Gastroesophageal sphincter (tissue), 4 donors: ENCODE measurements around the gene FAN1. TPM values are rescaled to one million over a fixed set of nuclear protein-coding genes. Genes with fewer than 3 reads are reported as not detected.

Experiments
- ATAC-seq: fragments of 150-250 bp; one replicate; pipeline ENCODE4 v1.9.1; 2016; ENCODE audit warnings: mild to moderate bottlenecking, moderate library complexity
- H3K27ac ChIP-seq, 4 donors: fragments of 200-600 bp; sonication (generic) in 3 of 4; 1 replicate in 3 of 4; 2 replicates in 1 of 4; pipeline ENCODE4 v1.5.1; 2016 to 2019
- H3K27me3 ChIP-seq: fragments of 200-600 bp; sonication (generic); one replicate; pipeline ENCODE4 v1.5.1; 2019
- H3K36me3 ChIP-seq, 2 donors: fragments of 200-600 bp; sonication (generic); one replicate each; pipeline ENCODE4 v1.5.1; 2019; ENCODE audit warnings: control low read depth in 1 of 2
- H3K4me1 ChIP-seq, 3 donors: fragments of 200-600 bp; sonication (generic); 1 replicate in 2 of 3; 2 replicates in 1 of 3; pipeline ENCODE4 v1.5.1; 2016 to 2019; ENCODE audit warnings: control low read depth in 2 of 3
- H3K4me3 ChIP-seq, 2 donors: fragments of 200-600 bp; sonication (generic); one replicate each; pipeline ENCODE4 v1.5.1; 2019; ENCODE audit warnings: mild to moderate bottlenecking in 1 of 2, moderate library complexity in 1 of 2
- H3K9me3 ChIP-seq, 3 donors: fragments of 200-600 bp; sonication (generic); one replicate each; pipeline ENCODE4 v1.5.1; 2017 to 2019; ENCODE audit warnings: control low read depth in 2 of 3
- EP300 ChIP-seq: sonication (generic); formaldehyde crosslinking; IDR thresholded peaks from one replicate; pipeline ENCODE4 v1.6.1; 2017; ENCODE audit warnings: antibody characterized with exemption, mild to moderate bottlenecking
- POLR2A ChIP-seq, 2 donors: fragments of 450-650 bp; IDR thresholded peaks; one replicate each; pipeline ENCODE4 v1.6.1; 2017; ENCODE audit warnings: antibody characterized with exemption in 2 of 2, mild to moderate bottlenecking in 2 of 2, moderate library complexity in 1 of 2
- POLR2AphosphoS5 ChIP-seq: sonication (generic); formaldehyde crosslinking; IDR thresholded peaks from one replicate; pipeline ENCODE4 v1.6.1; 2017; ENCODE audit warnings: antibody characterized with exemption
- WGBS, 2 donors: methylation state at CpG; one replicate each; pipeline ENCODE4 v1.1.5; 2018; ENCODE audit warnings: low coverage in 1 of 2; 5-methylcytosine and 5-hydroxymethylcytosine counted together
- total RNA-seq, 4 donors: library from RNA; depleted of rRNA; stranded (reverse); fragments of >200 nt; gene quantifications; one replicate each; pipeline ENCODE4 v1.1.0, GENCODE V29; 2016
- TF ChIP-seq, protein P1 (sequence below), 4 experiments: fragments of 200-600 bp in 2 of 4; fragments of 450-650 bp in 2 of 4; sonication (generic) in 1 of 4; IDR thresholded peaks; one replicate each; pipeline ENCODE4 v1.5.1; 2017 to 2019; ENCODE audit warnings: antibody characterized with exemption in 4 of 4, mild to moderate bottlenecking in 2 of 4, moderate library complexity in 2 of 4

Gene FAN1
- total RNA-seq, 4 donors from 2014 or later: 16.8 to 23.0 (median 22.1) TPM

DNA sequence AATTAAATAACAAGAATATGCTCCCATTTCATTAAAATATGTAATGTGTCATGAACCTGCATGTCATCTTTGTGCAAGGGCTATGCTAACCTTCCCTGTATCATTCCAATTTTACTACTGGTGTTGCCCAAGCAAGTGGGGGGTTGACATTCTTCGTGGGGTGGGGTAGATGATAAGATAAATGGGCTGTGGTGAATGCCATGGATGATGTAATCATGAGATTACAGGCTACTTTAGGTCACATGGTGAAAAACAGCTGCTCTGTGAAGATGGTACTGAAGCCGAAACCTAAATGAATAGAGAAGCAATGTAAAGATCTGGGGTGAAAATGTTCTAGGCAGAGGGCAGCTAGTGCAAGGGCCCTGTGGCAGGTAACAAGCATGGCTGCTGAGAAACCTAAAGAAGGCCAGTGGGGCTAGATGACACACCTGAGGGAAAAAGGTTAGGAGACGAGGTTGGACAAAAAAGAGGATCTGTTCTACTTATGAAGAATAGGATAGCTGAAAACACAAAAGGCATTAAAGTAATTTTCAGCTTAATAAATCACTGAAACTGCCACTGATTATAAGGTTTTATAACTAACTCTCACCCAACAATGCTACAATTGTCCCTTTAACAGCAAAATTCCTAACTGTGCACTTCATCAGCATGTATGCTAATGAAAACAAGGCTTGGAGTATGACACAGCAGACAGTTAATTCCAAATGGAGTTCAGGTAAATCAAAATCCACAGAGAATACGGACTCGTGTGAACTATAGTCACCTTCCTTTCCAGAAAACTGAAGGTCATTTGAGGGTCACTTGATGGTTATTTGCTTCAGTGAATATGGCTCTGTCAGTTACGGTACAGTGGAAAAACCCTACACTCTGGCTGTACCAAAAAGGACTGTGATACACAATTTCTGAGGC lies 52.8 kb downstream of the FAN1 start:
- 83 to 92% methylated on average over 6 of the region's 6 CpGs for WGBS, 2 donors
- H3K4me1 ChIP-seq: peaks cover 0 to 8% (median 0%) of the 10 kb centered on the region in 3 donors
- ATAC-seq: no peak
- H3K27me3 ChIP-seq: no peaks in the 10 kb centered on the region
- peaks cover 3 to 94% of the 10 kb centered on the region in 2 donors for H3K36me3 ChIP-seq
- TF ChIP-seq, protein P1, sequence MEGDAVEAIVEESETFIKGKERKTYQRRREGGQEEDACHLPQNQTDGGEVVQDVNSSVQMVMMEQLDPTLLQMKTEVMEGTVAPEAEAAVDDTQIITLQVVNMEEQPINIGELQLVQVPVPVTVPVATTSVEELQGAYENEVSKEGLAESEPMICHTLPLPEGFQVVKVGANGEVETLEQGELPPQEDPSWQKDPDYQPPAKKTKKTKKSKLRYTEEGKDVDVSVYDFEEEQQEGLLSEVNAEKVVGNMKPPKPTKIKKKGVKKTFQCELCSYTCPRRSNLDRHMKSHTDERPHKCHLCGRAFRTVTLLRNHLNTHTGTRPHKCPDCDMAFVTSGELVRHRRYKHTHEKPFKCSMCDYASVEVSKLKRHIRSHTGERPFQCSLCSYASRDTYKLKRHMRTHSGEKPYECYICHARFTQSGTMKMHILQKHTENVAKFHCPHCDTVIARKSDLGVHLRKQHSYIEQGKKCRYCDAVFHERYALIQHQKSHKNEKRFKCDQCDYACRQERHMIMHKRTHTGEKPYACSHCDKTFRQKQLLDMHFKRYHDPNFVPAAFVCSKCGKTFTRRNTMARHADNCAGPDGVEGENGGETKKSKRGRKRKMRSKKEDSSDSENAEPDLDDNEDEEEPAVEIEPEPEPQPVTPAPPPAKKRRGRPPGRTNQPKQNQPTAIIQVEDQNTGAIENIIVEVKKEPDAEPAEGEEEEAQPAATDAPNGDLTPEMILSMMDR (IDR thresholded peaks at IDR 0.05): no peak
- no peak for TF ChIP-seq POLR2AphosphoS5
- no peak for TF ChIP-seq EP300
- TF ChIP-seq POLR2A (IDR thresholded peaks at IDR 0.05): no peak
- H3K9me3 ChIP-seq: no peaks in the 10 kb centered on the region
- H3K4me3 ChIP-seq: no peak overlapping the region
- H3K27ac ChIP-seq: no peak overlapping the region

DNA sequence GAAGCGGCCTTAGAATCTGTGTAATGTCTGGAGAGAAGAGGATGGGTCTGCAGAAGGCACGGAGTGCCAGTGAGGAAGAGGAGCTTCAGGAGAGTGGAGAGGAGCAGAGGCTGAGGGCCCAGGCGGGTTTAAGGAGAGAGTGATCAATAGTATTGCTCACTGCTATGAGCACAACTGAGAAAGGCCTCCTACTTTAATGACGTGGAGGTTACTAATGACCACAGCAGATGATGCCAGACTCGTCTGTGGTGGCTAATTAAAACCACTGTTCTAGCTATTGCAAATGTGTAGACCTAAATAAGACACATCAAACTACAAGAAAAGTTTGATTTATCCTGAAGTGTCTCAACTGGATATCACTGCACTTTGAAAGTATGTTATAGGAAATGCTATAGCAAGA lies 54.5 kb downstream of the FAN1 start:
- H3K4me3 ChIP-seq: no peak overlapping the region
- H3K36me3 ChIP-seq: peaks cover 3 to 90% of the 10 kb centered on the region in 2 donors
- WGBS, 2 donors: 87 to 94% methylated on average over 4 to 5 of the region's 5 CpGs
- H3K27ac ChIP-seq: no peak overlapping the region
- TF ChIP-seq, protein P1 (IDR thresholded peaks at IDR 0.05): no peak
- TF ChIP-seq POLR2A (IDR thresholded peaks at IDR 0.05) (no peak), POLR2AphosphoS5 (no peak), EP300 (no peak)
- H3K27me3 ChIP-seq: no peaks in the 10 kb centered on the region
- ATAC-seq: no peak
- H3K4me1 ChIP-seq: peaks cover 0 to 8% (median 0%) of the 10 kb centered on the region in 3 donors
- H3K9me3 ChIP-seq: no peaks in the 10 kb centered on the region

DNA sequence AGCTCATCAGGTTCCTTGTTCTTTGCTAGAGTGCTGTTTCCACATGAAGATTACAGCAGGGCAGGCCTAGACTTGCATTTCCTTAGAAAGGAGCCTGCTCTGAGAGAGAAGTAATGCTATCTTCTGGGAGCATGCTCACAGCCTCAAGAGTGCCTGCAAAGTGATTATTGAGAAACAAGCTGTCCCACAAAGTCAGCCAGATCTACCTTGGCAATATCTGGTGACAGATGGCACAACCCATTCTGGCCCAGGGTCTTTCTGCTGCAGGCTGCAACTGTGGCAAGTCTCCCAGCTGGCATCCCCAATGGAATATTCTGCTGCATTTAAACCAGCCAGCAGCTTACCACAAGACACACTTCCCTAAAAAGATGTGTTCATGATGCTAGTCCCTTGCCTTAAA lies 58.4 kb downstream of the FAN1 start:
- no peaks in the 10 kb centered on the region for H3K4me1 ChIP-seq
- TF ChIP-seq, protein P1 (IDR thresholded peaks at IDR 0.05): no peak
- TF ChIP-seq POLR2A (IDR thresholded peaks at IDR 0.05) (no peak), POLR2AphosphoS5 (no peak), EP300 (no peak)
- H3K27ac ChIP-seq: no peak overlapping the region
- H3K4me3 ChIP-seq: no peak overlapping the region
- H3K27me3 ChIP-seq: no peaks in the 10 kb centered on the region
- H3K9me3 ChIP-seq: no peaks in the 10 kb centered on the region
- H3K36me3 ChIP-seq: peaks cover 3 to 81% of the 10 kb centered on the region in 2 donors
- no peak for ATAC-seq

DNA sequence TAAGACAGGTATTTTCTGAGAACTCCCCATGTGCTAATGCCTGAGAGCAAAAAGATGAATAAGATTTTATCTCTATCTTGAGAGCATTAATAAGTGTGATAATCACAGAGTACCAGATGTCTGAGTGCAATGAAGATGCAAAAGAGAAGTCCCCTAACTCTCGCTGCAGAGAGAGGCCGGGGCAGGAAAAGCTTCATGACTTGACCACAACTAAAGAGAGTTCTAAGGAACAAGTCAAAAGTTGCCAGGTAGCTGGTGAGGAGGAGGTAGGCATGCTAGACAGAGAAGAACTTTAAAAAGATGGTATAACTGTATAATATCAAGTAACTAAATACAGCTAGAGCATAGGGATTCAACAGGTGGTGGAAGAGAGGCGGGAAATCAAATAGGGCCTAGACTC lies 58.9 kb downstream of the FAN1 start:
- Histone ChIP-seq H3K4me1 (no peaks in the 10 kb centered on the region), H3K27ac (no peak overlapping the region), H3K9me3 (no peaks in the 10 kb centered on the region), H3K27me3 (no peaks in the 10 kb centered on the region), H3K4me3 (no peak overlapping the region), H3K36me3 (peaks cover 3 to 81% of the 10 kb centered on the region in 2 donors)
- WGBS, 2 donors: 95 to 100% methylated on average over 1 to 3 of the region's 3 CpGs
- no peak for ATAC-seq
- no peak for TF ChIP-seq POLR2A (IDR thresholded peaks at IDR 0.05)
- TF ChIP-seq, protein P1 (IDR thresholded peaks at IDR 0.05): no peak
- no peak for TF ChIP-seq POLR2AphosphoS5
- no peak for TF ChIP-seq EP300

DNA sequence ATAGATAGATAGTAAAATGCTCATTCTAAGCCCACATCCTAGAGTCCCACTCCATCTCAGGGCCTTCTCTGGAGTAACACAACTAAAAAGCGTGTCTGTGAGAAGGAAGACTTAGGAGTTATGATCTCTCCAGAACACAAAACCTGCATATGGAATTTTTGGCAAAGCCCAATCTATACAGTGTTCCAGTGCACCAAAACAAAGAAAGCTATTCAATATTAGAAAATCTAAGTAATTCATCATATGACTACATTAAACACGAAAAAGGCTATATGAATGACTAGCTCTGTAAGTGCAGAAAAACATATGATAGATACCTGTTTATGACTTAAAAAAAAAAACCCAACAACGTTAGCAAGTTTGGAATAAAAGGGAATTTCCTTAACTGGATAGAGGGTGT lies 60.0 kb downstream of the FAN1 start:
- TF ChIP-seq POLR2AphosphoS5 (no peak), POLR2A (IDR thresholded peaks at IDR 0.05) (no peak), EP300 (no peak)
- TF ChIP-seq, protein P1 (IDR thresholded peaks at IDR 0.05): no peak
- 64 to 71% methylated on average over 2 to 3 of the region's 3 CpGs for WGBS, 2 donors
- no peaks in the 10 kb centered on the region for H3K27me3 ChIP-seq
- no peaks in the 10 kb centered on the region for H3K4me1 ChIP-seq
- H3K27ac ChIP-seq: no peak overlapping the region
- H3K4me3 ChIP-seq: no peak overlapping the region
- H3K9me3 ChIP-seq: no peaks in the 10 kb centered on the region
- ATAC-seq: no peak
- H3K36me3 ChIP-seq: peaks cover 3 to 76% of the 10 kb centered on the region in 2 donors
